ENCODE data around the gene RBM24.
"Not testable (repeated sequence)": the region's sequence is repeated elsewhere in the genome, so short reads cannot be mapped to it uniquely, and the experiment has no call there.

Gene RBM24

GRCh38 chr6:17291778-17292177 lies 10.6 kb downstream of the RBM24 start:
- DNase-seq = no peak

DNA sequence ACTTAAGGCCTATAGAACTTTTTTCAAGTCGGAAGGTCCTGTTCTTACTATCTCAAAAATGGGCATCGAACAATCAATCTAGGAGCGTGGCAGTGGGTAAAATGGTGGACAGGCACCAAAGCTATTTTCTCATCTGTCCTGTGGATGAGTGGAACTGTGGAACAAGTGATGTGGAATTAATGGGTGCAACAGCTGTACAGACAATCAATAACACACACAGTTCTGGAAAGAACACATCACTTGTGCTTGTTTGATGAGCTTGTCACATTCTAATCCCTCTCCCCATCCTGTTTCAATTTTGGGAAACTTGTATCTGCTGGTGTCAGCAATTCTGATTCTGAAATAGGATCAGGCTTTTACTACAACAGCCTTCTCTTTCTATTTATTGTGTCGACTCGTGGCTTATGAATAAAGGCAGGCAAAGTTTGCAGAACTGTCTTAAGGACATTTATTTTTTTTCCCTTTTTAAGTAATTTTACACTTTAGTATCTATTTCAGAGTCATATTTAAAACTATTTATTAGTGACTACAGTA lies 11.5 kb downstream of the RBM24 start:
- DNase-seq = no peak

DNA sequence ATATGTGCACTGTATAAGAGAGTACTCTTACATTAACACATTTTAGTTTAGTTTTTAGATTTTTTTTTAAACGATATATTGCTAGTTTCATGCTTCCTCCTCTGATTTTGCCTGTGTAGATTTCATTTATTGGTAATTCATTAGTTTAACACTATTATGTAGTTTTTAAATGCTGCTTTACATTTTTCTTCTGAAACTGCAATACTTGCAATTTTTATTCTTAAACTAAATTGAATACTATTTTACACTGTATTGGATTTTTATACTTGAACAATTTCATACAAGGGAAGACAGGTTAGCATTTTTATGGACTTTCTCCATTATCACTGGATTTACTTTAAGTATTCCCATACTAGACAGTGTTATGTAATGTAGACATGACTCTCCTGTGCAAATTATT lies 12.2 kb downstream of the RBM24 start:
- DNase-seq = no peak

- DNase-seq = no peak
Measured at GRCh38 chr6:17297271-17298080, 16.3 kb downstream of the RBM24 start.

DNA sequence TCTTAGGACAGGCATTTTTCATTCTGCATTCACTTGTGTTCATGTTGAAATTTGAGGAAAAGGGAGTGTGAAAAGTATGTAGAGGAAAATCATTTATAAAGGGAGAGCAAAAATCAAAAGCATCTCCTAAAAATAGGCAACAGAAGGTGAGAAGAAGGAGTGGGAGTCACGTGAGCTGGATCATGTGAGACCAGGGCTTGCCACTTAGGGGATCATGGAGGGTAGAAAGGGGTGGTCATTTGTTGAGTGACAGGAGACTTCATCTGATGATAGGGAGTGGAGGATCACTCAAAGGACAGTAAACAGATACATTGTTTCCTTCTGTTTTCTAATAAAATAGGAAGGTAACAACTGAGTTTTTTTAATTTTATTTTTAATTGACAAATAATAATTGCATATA lies 17.1 kb downstream of the RBM24 start:
- DNase-seq = no peak

DNA sequence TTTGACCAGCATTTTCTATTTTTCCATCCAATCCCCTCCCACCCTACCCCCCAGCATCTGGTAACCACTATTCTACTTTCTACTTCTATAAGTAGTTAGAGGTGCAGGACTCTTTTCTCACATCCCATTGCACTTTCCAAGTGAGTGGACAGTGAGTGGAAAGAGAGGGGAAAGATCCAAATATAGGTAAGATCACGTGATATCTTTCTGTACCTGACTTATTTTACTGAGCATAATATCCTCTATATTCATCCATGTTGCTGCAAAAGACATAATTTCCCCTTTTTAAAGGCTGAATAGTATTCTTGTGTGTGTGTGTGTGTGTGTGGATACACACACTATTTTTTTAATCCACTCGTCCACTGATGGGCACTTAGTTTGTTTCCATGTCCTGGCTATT lies 18.1 kb downstream of the RBM24 start:
- no peak for DNase-seq

- no peak for DNase-seq
Measured at GRCh38 chr6:17299750-17300149, 18.6 kb downstream of the RBM24 start.

GRCh38 chr6:17300637-17301036 lies 19.5 kb downstream of the RBM24 start:
- DNase-seq = no peak

- DNase-seq = no peak
Measured at GRCh38 chr6:17303444-17303843, 22.3 kb downstream of the RBM24 start.

GRCh38 chr6:17305219-17306001 lies 24.2 kb downstream of the RBM24 start:
- DNase-seq = no peak

DNA sequence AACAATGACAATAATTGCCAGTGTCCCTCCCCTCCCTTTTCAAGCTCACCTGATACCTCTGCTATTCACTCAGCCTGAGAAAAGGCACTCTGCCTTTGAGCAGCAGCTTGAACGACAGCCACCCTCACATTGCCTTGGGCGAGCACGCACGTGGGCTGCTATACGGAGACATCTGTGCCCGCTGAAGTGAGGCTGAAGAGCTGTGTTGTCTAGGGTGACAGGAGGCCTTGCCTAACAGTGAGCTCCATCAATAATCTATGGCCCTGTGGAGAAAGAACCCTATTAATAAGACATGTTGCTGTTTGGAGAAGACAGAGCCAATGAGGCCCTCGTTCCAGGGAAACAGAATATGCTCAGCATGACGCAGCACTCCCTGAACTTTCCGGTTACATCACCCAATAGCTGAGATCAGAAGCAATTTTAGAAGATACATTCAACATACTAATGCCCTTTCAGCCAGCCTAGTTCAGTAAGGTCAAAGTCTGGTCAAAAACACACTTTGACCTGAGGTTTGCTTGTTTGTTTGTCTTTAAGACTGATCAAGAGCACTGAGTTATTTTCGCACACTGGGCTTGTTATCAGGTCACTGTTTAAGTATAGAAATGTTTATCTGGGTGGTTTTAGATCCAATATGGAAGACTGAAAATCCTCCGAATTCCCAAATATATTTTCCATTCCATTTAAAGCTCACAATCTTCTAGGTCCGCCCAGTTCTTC lies 30.6 kb downstream of the RBM24 start:
- DNase-seq = peak in 3 of 51 donors; percentile 0 to 28 (median 4)

- DNase-seq = not testable (repeated sequence)
Measured at GRCh38 chr6:17313238-17313637, 32.1 kb downstream of the RBM24 start.

- no peak for DNase-seq
Measured at GRCh38 chr6:17313971-17314370, 32.8 kb downstream of the RBM24 start.

DNA sequence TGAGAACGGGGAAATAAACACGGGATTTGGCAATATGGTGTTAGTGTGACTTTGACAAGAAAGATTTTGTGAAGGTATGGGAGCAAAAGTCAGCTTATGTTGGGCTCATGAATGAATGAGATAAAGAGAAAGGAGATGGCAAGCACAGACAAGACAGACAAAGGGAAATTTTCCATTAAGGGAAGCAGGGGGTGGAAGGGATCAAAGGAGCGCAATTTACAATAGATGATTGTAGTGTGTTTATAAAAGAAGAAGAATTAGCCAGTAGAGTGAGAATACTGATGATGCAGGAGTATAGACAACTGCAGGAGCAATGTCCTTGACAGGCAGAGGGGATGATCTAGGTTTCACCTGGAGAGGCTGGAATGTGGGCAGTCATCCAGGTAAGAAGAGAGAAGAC lies 34.1 kb downstream of the RBM24 start:
- no peak for DNase-seq

- no peak for DNase-seq
Measured at GRCh38 chr6:17318435-17319165, 37.4 kb downstream of the RBM24 start.

DNA sequence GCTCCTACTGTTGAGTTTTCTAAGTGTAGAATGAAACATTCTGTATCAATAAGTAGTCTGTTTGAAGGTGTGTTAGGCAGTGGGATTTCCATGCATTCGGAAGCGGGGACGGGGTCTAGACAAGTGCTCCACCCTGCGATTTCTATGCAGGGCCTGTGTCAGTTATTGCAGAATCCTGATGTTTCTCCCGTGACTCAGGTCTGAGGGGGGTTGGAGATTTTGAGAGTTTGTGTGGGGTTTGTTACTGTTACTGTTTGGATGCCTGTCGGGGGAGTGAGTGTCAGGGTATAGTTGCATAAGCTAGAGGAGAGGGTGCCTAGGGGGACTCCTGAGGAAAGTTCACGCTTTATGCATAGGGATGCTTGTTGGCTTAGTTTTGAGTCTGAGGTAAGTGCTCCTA lies 39.1 kb downstream of the RBM24 start:
- DNase-seq = not testable (repeated sequence)

DNA sequence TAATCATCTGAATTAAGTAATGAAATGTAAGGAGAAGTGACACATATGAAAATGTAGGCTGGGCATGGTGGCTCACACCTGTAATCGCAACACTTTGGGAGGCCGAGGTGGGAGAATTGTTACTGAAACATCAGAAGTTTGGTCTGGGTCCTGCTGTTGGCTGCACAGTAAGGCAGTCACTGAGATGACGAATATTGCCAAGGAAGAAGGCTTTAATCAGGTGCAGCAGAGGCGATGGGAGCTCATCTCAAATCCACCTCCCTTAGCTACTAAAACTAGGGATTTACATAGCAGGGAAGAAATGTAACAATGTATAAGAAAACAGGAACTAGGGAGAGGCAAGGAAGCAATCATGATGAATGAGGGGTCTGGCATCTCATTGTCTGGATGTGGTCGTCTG lies 50.1 kb downstream of the RBM24 start:
- DNase-seq = no peak

DNA sequence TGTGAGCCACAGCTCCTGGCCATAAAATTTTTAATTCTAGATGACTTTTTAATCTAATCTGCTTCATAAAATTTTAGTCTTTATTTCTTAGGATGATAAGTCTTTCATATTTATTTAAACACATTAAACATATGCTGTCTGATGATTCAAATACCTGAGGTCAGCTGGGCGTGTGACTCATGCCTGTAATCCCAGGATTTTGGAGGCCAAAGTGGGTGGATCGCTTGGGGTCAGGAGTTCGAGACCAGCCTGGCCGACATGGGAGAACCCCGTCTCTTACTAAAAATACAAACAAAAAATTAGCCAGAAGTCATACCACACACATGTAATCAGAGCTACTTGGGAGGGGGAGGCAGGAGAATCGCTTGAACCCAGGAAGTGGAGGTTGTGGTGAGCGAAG lies 53.1 kb downstream of the RBM24 start:
- no peak for DNase-seq

- no peak for DNase-seq
Measured at GRCh38 chr6:17336425-17336824, 55.3 kb downstream of the RBM24 start.

- DNase-seq = no peak
Measured at GRCh38 chr6:17339308-17339670, 58.1 kb downstream of the RBM24 start.

DNA sequence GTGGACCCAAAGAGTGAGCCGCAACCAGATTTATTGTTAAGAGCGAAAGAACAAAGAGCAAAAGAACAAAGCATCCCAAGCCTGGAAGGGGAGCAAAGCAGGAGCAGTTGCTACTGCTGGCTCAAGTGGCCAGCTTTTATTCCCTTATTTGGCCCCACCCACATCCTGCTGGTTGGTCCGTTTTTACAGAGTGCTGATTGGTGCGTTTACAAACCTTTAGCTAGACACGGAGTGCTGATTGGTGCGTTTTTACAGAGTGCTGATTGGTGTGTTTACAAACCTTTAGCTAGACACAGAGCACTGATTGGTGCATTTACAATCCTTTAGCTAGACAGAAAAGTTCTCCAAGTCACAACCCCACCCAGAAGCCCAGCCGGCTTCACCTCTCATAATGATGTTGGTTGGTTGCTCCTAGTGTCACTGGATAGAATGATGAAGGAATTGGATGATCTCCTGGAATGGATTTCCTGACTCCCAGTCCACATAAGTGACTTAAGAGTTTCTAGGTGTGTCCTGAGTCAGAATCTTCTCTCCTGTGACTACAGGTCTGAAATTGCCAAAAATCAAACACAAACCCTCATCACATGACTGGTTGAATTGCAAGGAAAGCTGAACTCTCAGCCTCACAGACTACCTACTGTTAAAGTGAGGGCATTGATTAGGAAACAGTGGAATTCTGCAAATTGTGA lies 60.1 kb downstream of the RBM24 start:
- DNase-seq = no peak

Measured in hypothalamus (tissue), 51 donors.